HFFc6 (cell line): ENCODE data around the gene KASH5. TPM values are rescaled to one million over a fixed set of nuclear protein-coding genes. Genes with fewer than 3 reads are reported as not detected.
"Not testable (repeated sequence)": the region's sequence is repeated elsewhere in the genome, so short reads cannot be mapped to it uniquely, and the experiment has no call there.

Experiments used
- DNase-seq: peaks from one replicate; pipeline ENCODE4 v3.0.0-alpha.2; 2018
- H3K27ac Mint-ChIP-seq: 2 replicates; pipeline ENCODE4 v1.8.0; 2020; ENCODE audit warnings: mild to moderate bottlenecking, mixed read lengths
- H3K27me3 Mint-ChIP-seq: 2 replicates; pipeline ENCODE4 v1.8.0; 2021; ENCODE audit warnings: mild to moderate bottlenecking, moderate library complexity, mixed read lengths; ENCODE audit not compliant: insufficient read depth
- H3K36me3 Mint-ChIP-seq: 2 replicates; pipeline ENCODE4 v1.8.0; 2021; ENCODE audit warnings: low read depth, mixed read lengths
- H3K4me1 Mint-ChIP-seq: 2 replicates; pipeline ENCODE4 v1.8.0; 2020; ENCODE audit warnings: low read depth, mixed read lengths
- H3K4me3 Mint-ChIP-seq: 2 replicates; pipeline ENCODE4 v1.8.0; 2020; ENCODE audit warnings: mild to moderate bottlenecking, moderate library complexity, mixed read lengths
- H3K9me3 Mint-ChIP-seq: 2 replicates; pipeline ENCODE4 v1.8.0; 2020; ENCODE audit warnings: mild to moderate bottlenecking, mixed read lengths
- total RNA-seq, 6 experiments: library from RNA; stranded (reverse); fragmentation: NEBNext Ultra II Directional; extraction: Animal tissue kit (Norgen Biotek cat#: 25700); gene quantifications; 2 replicates in 1 of 6; 3 replicates in 5 of 6; pipeline ENCODE4 v1.2.3, GENCODE V29; 2021
- TF ChIP-seq, protein P1 (sequence below): fragments of 200-600 bp; sonication (generic); IDR thresholded peaks from 2 replicates; pipeline ENCODE4 v1.5.0; 2021; ENCODE audit warnings: antibody characterized with exemption, mild to moderate bottlenecking

Gene KASH5
- total RNA-seq, 6 experiments from 2014 or later: not detected

GRCh38 chr19:49442771-49443365, 54.8 kb downstream of the KASH5 start:
- H3K27ac Mint-ChIP-seq: no peak overlapping the region
- no peaks in the 10 kb centered on the region for H3K9me3 Mint-ChIP-seq
- peaks cover 31% of the 10 kb centered on the region for H3K27me3 Mint-ChIP-seq
- H3K4me3 Mint-ChIP-seq: peak overlapping the region; percentile 81
- H3K4me1 Mint-ChIP-seq: peaks cover 32% of the 10 kb centered on the region
- peak; percentile 80 for DNase-seq
- TF ChIP-seq, protein P1, sequence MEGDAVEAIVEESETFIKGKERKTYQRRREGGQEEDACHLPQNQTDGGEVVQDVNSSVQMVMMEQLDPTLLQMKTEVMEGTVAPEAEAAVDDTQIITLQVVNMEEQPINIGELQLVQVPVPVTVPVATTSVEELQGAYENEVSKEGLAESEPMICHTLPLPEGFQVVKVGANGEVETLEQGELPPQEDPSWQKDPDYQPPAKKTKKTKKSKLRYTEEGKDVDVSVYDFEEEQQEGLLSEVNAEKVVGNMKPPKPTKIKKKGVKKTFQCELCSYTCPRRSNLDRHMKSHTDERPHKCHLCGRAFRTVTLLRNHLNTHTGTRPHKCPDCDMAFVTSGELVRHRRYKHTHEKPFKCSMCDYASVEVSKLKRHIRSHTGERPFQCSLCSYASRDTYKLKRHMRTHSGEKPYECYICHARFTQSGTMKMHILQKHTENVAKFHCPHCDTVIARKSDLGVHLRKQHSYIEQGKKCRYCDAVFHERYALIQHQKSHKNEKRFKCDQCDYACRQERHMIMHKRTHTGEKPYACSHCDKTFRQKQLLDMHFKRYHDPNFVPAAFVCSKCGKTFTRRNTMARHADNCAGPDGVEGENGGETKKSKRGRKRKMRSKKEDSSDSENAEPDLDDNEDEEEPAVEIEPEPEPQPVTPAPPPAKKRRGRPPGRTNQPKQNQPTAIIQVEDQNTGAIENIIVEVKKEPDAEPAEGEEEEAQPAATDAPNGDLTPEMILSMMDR: no peak
- H3K36me3 Mint-ChIP-seq: peaks cover 7% of the 10 kb centered on the region; the same call in 1 of the 2 replicates

DNA sequence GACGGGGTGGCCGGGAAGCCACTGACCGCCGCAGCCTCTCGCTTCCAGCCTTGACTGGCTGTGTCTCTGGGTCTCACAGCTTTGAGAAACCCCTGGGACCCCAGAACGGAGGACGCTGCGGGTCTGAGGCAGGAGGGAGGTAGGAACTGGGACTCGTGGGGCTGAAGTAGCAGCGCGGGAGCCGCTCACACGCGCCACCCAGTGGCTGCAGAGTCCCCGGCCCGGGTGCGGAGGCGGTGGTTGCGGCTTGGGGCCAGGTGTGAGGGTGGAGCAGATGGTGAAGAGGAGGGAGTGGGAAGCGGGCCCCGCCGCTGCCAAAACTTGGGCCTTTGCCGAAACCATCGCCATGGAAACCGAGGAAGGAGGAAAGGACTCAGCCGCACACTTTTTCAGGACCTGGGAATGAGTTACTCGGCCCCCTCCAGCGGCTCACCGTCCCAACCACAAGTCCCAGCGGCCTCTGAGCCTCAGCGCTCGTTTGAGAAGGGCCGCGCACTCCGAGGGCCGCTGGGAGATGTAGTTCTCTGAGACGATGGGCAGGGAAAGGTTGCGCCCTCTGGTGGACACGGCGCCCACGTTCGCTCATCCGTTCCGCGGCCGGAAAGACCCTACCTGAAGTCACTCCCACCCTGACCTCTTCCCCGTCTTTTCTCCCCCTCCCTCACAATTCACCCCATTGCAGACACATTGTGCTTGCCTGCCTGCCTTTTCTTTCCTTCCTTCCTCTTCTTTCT, 55.5 kb downstream of the KASH5 start:
- Mint-ChIP-seq H3K36me3 (peaks cover 13% of the 10 kb centered on the region; the same call in 1 of the 2 replicates), H3K27ac (no peak overlapping the region), H3K4me1 (peaks cover 36% of the 10 kb centered on the region), H3K27me3 (peaks cover 27% of the 10 kb centered on the region), H3K4me3 (peak overlapping the region; percentile 81), H3K9me3 (no peaks in the 10 kb centered on the region)
- TF ChIP-seq, protein P1: peak; percentile 89
- DNase-seq: peak; percentile 87

- not testable (repeated sequence) for H3K9me3 Mint-ChIP-seq, H3K27ac Mint-ChIP-seq, DNase-seq
- peaks cover 38% of the 10 kb centered on the region for H3K4me1 Mint-ChIP-seq
- peaks cover 14% of the 10 kb centered on the region; the same call in 1 of the 2 replicates for H3K36me3 Mint-ChIP-seq
- H3K27me3 Mint-ChIP-seq: peaks cover 20% of the 10 kb centered on the region
- peak overlapping the region; percentile 81 for H3K4me3 Mint-ChIP-seq
Measured at GRCh38 chr19:49444100-49444700, 56.2 kb downstream of the KASH5 start.

GRCh38 chr19:49445997-49446396, 57.9 kb downstream of the KASH5 start:
- Mint-ChIP-seq H3K36me3 (peaks cover 14% of the 10 kb centered on the region; the same call in 1 of the 2 replicates), H3K4me3 (no peak overlapping the region), H3K4me1 (peaks cover 36% of the 10 kb centered on the region), H3K9me3 (no peaks in the 10 kb centered on the region), H3K27ac (no peak overlapping the region), H3K27me3 (peaks cover 9% of the 10 kb centered on the region)
- DNase-seq: no peak
- TF ChIP-seq, protein P1: no peak

DNA sequence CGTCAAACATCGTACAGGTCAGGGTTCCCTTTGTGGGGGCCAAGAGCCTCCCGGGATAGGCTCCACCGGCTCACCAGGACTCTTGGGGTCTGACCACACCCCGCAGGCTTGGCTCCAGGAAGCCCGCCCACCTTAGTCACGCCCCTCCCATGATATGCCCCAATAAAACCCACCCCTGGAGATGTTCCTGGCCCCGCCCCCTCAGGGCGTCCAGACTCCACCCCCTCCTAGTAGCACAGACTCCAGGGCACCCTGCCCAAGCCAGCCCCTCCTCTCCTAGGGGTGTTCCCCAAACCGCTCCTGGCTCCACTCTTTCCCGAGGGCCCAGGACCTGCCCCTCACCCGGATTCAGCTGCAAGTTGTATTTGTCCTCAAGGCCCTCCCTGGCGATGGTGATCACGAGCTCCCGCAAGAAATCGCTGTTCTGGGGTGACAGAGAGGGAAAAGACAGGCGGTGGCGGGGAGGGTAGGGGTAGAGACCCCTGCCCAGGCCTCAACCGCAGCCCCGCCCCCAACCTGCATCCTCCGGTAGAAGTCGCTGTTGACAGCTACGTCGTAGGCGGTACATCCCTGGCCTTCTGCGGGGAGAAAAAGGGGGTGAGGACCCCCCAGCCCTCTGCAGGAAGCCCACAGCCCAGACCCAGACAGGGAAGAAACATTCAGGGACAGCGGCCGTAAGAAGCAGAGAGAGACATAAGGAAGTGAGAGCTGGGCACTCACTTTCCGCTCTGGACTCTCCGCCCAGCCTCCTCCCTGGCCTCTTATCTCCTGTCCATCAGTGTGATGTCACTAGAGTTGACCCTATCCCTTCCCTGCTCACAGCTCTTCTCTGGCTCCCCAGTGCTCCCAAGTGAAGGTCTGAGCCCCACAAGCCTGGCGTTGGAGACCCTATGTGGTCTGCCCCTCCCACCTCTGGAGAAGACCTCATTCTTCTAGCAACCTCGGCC, 59.7 kb downstream of the KASH5 start:
- no peak overlapping the region for H3K27ac Mint-ChIP-seq
- no peaks in the 10 kb centered on the region; the same call in 1 of the 2 replicates for H3K27me3 Mint-ChIP-seq
- peaks cover 18% of the 10 kb centered on the region; the same call in 1 of the 2 replicates for H3K36me3 Mint-ChIP-seq
- no peak overlapping the region for H3K4me3 Mint-ChIP-seq
- TF ChIP-seq, protein P1: no peak
- H3K4me1 Mint-ChIP-seq: peaks cover 29% of the 10 kb centered on the region
- no peak for DNase-seq
- no peaks in the 10 kb centered on the region for H3K9me3 Mint-ChIP-seq
